ENCODE results near the gene MYO9B. TPM values are rescaled to one million over a fixed set of nuclear protein-coding genes. Genes with fewer than 3 reads are reported as not detected.
A peak's percentile ranks its signal among the peaks of the same experiment; 100 is the strongest.

MYO9B gene
- total and polyA plus RNA-seq, 12 donors = 19.9 to 55.2 (median 27.9) TPM

- H3K27ac ChIP-seq = peak overlapping the region; percentile 59 to 91 (median 78)
- H3K9me3 ChIP-seq = no peaks in the 10 kb centered on the region
- 1% methylated on average over 43 of the region's 43 CpGs for WGBS, 2 donors
- peak; percentile 49 for DNase-seq
- no peak for ATAC-seq
- intact Hi-C loops (cut with DNase I) = loop anchor here in 7 of 10 donors (1.0 to 10.0 kb wide), 7 partner anchors 51 to 1219 kb away; partner anchors contain the start of gene OCEL1 (in 3 of the 7)
- H3K4me1 ChIP-seq = peaks cover 4 to 72% (median 51%) of the 10 kb centered on the region in 9 donors
- H3K4me3 ChIP-seq = peak overlapping the region; percentile 43 to 88 (median 71)
- peaks cover 0 to 22% (median 0%) of the 10 kb centered on the region in 9 donors for H3K36me3 ChIP-seq
- H3K27me3 ChIP-seq = no peaks in the 10 kb centered on the region
- no peak for TF ChIP-seq CTCF (IDR thresholded peaks at IDR 0.05)
These were observed 426 bp downstream of the MYO9B start for GRCh38 chr19:17075864-17076542.

GRCh38 chr19:17076543-17076991 is 990 bp downstream of the MYO9B start:
- Histone ChIP-seq H3K27ac (peak overlapping the region in 9 of 10 donors; percentile 59 to 91 (median 81)), H3K36me3 (peaks cover 0 to 16% (median 0%) of the 10 kb centered on the region in 9 donors), H3K27me3 (no peaks in the 10 kb centered on the region), H3K9me3 (no peaks in the 10 kb centered on the region), H3K4me3 (peak overlapping the region; percentile 43 to 88 (median 71)), H3K4me1 (peaks cover 6 to 74% (median 54%) of the 10 kb centered on the region in 9 donors)
- no peak for TF ChIP-seq CTCF (IDR thresholded peaks at IDR 0.05)
- DNase-seq (no peak), ATAC-seq (no peak)
- intact Hi-C loops (cut with DNase I) = loop anchor here in 6 of 10 donors (2.0 to 10.0 kb wide), 6 partner anchors 51 to 1218 kb away; partner anchors contain the start of gene OCEL1 (in 3 of the 6)
- WGBS, 2 donors = 4 to 5% methylated on average over 12 of the region's 12 CpGs

GRCh38 chr19:17077447-17078028 is 2.0 kb downstream of the MYO9B start:
- ATAC-seq (no peak), DNase-seq (no peak)
- Histone ChIP-seq H3K4me1 (peaks cover 7 to 84% (median 64%) of the 10 kb centered on the region in 9 donors), H3K27ac (peak overlapping the region in 8 of 10 donors; percentile 59 to 91 (median 78)), H3K9me3 (no peaks in the 10 kb centered on the region), H3K36me3 (peaks cover 0 to 12% (median 0%) of the 10 kb centered on the region in 9 donors), H3K27me3 (no peaks in the 10 kb centered on the region), H3K4me3 (peak overlapping the region in 7 of 10 donors; percentile 61 to 88 (median 72))
- intact Hi-C loops (cut with DNase I) = loop anchor here in 6 of 10 donors (2.0 to 10.0 kb wide), 6 partner anchors 50 to 1217 kb away; partner anchors contain the start of gene OCEL1 (in 3 of the 6)
- 88 to 89% methylated on average over 17 of the region's 17 CpGs for WGBS, 2 donors
- no peak for TF ChIP-seq CTCF (IDR thresholded peaks at IDR 0.05)
